Medulla oblongata (tissue), 1 donor: ENCODE data around the gene NFS1.

Experiments
- DNase-seq: peaks from one replicate; pipeline ENCODE4 v3.0.0-alpha.2; 2015; ENCODE audit errors: extremely low spot score

Gene NFS1

GRCh38 chr20:35643045-35643444, 56.1 kb downstream of the NFS1 start:
- DNase-seq, result no peak

- DNase-seq, result no peak
Observed at GRCh38 chr20:35641743-35642142, 57.4 kb downstream of the NFS1 start.

- no peak for DNase-seq
Observed at GRCh38 chr20:35640724-35641123, 58.4 kb downstream of the NFS1 start.

GRCh38 chr20:35638751-35639150, 60.4 kb downstream of the NFS1 start:
- no peak for DNase-seq

GRCh38 chr20:35637276-35637675, 61.9 kb downstream of the NFS1 start:
- DNase-seq, result no peak

- no peak for DNase-seq
Observed at GRCh38 chr20:35636095-35636494, 63.1 kb downstream of the NFS1 start.

GRCh38 chr20:35635652-35636051, 63.5 kb downstream of the NFS1 start:
- no peak for DNase-seq

GRCh38 chr20:35632539-35633115, 66.5 kb downstream of the NFS1 start:
- no peak for DNase-seq

GRCh38 chr20:35630636-35631035, 68.5 kb downstream of the NFS1 start:
- DNase-seq, result no peak

GRCh38 chr20:35629427-35630145, 69.6 kb downstream of the NFS1 start:
- DNase-seq, result no peak

- DNase-seq, result no peak
Observed at GRCh38 chr20:35627121-35627520, 72.0 kb downstream of the NFS1 start.

- no peak for DNase-seq
Observed at GRCh38 chr20:35626386-35627001, 72.7 kb downstream of the NFS1 start.

GRCh38 chr20:35625584-35626385, 73.4 kb downstream of the NFS1 start:
- DNase-seq, result peak; percentile 19

GRCh38 chr20:35621560-35621946, 77.6 kb downstream of the NFS1 start:
- no peak for DNase-seq

GRCh38 chr20:35620818-35621559, 78.2 kb downstream of the NFS1 start:
- DNase-seq, result no peak

- DNase-seq, result peak; percentile 63
Observed at GRCh38 chr20:35619196-35620095, 79.7 kb downstream of the NFS1 start.

- DNase-seq, result no peak
Observed at GRCh38 chr20:35618263-35619131, 80.7 kb downstream of the NFS1 start.
